ENCODE measurements around the gene ARGFX.

GRCh38 chr3:121520510-121520909 lies 47.2 kb upstream of the ARGFX start:
- TF ChIP-seq CTCF (IDR thresholded peaks at IDR 0.05) (no peak), POLR2A (IDR thresholded peaks at IDR 0.05) (no peak)

Data from adrenal gland (tissue), 5 donors.